Mammary epithelial cell (primary cell): ENCODE measurements around the gene ZCCHC24.

Source experiments
- CTCF ChIP-seq, 2 donors: IDR thresholded peaks in 1 of 2; conservative IDR thresholded peaks in 1 of 2; 2 replicates each; pipeline ENCODE4 v1.5.1; 2011 to 2012; ENCODE audit warnings: inconsistent platforms in 2 of 2, low read length in 2 of 2, mild to moderate bottlenecking in 2 of 2, control low read depth in 1 of 2, low read depth in 1 of 2; ENCODE audit not compliant: insufficient read depth in 1 of 2; ENCODE audit errors: extremely low read depth in 1 of 2
- EZH2 ChIP-seq: IDR thresholded peaks from 2 replicates; pipeline ENCODE4 v1.6.1; 2012; ENCODE audit warnings: low read length, inconsistent platforms, borderline replicate concordance

- TF ChIP-seq CTCF (conservative IDR thresholded peaks at IDR 0.05 in 1 of 2, IDR thresholded peaks at IDR 0.05 in 1 of 2; ENCODE audit: extremely low read depth in 1 of 2, insufficient read depth in 1 of 2, low read depth in 1 of 2, low read length in 2 of 2) = no peak
- TF ChIP-seq EZH2 = no peak
Measured at GRCh38 chr10:79411546-79412495, 33.6 kb downstream of the ZCCHC24 start.
